Activated CD8-positive, alpha-beta T cell treated with anti-CD3 and anti-CD28 coated beads for 36 hours (primary cell): ENCODE results near the gene LRP1B. TPM values are rescaled to one million over a fixed set of nuclear protein-coding genes. Genes with fewer than 3 reads are reported as not detected.

Experiments used
- ATAC-seq: fragments of 200-7000 bp; cut with Tn5 transposase; one replicate; pipeline ENCODE4 v1.10.0; 2021; ENCODE audit warnings: mild to moderate bottlenecking, moderate library complexity
- CTCF ChIA-PET: fragments of 350-600 bp; sonication (Branson Sonifier 250); formaldehyde crosslinking; loops from one replicate; lab custom pipeline; 2021; ENCODE audit warnings: antibody characterized with exemption; lab: Charles Lee
- POLR2A ChIA-PET: fragments of 350-600 bp; sonication (Branson Sonifier 250); formaldehyde crosslinking; loops from one replicate; lab custom pipeline; 2021; ENCODE audit warnings: antibody characterized with exemption; lab: Charles Lee
- DNase-seq: peaks from one replicate; pipeline ENCODE4 v3.0.0-alpha.2; 2020
- H3K27ac Mint-ChIP-seq: one replicate; pipeline ENCODE4 v1.8.0; 2021; ENCODE audit warnings: mild to moderate bottlenecking, mixed read lengths
- H3K27me3 Mint-ChIP-seq: one replicate; pipeline ENCODE4 v1.8.0; 2021; ENCODE audit warnings: mixed read lengths
- H3K36me3 Mint-ChIP-seq: one replicate; pipeline ENCODE4 v1.8.0; 2021; ENCODE audit warnings: low read depth, mixed read lengths
- H3K4me1 Mint-ChIP-seq: one replicate; pipeline ENCODE4 v1.8.0; 2021; ENCODE audit warnings: low read depth, mixed read lengths
- H3K4me3 Mint-ChIP-seq: one replicate; pipeline ENCODE4 v1.8.0; 2021; ENCODE audit warnings: mild to moderate bottlenecking, moderate library complexity, mixed read lengths
- H3K9me3 Mint-ChIP-seq: one replicate; pipeline ENCODE4 v1.8.0; 2021; ENCODE audit warnings: mixed read lengths
- intact Hi-C: fragments of 100-400 bp; cut with micrococcal nuclease; formaldehyde crosslinking; loops from one replicate; pipeline ENCODE4 v1.10.0; 2022
- total RNA-seq, 2 experiments: library from RNA; stranded (reverse); gene quantifications; one replicate each; pipeline ENCODE4 v1.2.3, GENCODE V29; 2021
- TF ChIP-seq, protein P1 (sequence below): fragments of 200-600 bp; IDR thresholded peaks from one replicate; pipeline ENCODE4 v1.8.0; 2022; ENCODE audit warnings: antibody characterized with exemption, mild to moderate bottlenecking

The LRP1B gene
- total RNA-seq, 2 experiments from 2014 or later: not detected

DNA sequence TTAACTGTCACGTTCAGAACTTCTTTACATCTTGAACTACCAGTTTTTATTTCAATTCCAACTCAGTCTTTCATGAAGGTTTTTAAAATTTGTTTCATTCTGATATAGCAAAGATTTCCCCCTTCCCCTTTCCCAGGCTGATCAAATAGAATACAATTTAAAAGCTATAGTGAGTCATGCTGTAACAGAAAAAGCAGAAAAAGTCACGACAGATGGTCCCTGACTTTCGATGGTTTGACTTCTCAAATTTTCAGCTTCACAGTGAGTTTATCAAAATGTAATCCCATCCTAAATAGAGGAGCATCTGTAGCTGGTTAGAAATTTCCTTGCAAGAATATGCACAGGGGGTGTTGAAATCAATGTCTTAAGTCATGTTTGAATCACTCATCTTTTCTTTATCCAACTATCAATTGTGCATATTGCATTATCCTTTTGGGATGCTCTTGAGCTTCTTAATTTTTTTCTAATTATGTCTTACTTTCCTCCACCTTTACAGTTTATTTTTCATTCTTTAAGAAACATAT is 500.3 kb downstream of the LRP1B start:
- TF ChIP-seq, protein P1, sequence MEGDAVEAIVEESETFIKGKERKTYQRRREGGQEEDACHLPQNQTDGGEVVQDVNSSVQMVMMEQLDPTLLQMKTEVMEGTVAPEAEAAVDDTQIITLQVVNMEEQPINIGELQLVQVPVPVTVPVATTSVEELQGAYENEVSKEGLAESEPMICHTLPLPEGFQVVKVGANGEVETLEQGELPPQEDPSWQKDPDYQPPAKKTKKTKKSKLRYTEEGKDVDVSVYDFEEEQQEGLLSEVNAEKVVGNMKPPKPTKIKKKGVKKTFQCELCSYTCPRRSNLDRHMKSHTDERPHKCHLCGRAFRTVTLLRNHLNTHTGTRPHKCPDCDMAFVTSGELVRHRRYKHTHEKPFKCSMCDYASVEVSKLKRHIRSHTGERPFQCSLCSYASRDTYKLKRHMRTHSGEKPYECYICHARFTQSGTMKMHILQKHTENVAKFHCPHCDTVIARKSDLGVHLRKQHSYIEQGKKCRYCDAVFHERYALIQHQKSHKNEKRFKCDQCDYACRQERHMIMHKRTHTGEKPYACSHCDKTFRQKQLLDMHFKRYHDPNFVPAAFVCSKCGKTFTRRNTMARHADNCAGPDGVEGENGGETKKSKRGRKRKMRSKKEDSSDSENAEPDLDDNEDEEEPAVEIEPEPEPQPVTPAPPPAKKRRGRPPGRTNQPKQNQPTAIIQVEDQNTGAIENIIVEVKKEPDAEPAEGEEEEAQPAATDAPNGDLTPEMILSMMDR: no peak
- no peak overlapping the region for H3K4me3 Mint-ChIP-seq
- H3K36me3 Mint-ChIP-seq: no peaks in the 10 kb centered on the region
- ChIA-PET POLR2A (no interaction called here), CTCF (no interaction called here)
- H3K9me3 Mint-ChIP-seq: peaks cover 1% of the 10 kb centered on the region
- H3K27ac Mint-ChIP-seq: no peak overlapping the region
- ATAC-seq (no peak), DNase-seq (no peak)
- no peaks in the 10 kb centered on the region for H3K27me3 Mint-ChIP-seq
- intact Hi-C loops: no loop called here
- H3K4me1 Mint-ChIP-seq: no peaks in the 10 kb centered on the region

DNA sequence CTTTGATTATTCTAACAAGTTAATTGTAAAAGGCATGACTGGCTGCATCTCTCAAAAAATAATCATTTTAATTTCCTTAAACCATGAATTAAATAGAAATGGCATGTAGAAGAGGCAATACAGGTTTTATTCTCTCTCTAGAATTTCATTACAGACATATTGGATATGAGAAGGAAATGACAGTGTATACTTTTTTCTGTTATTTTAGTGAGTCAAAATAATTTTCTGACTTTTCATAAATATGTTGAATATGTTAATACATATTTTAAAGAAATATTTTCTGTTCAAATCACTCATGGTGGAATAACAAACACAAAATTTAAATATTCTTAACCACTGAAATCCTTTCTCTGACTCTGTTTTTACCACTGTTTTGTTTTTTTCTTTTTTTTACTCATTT is 510.4 kb downstream of the LRP1B start:
- Mint-ChIP-seq H3K36me3 (no peaks in the 10 kb centered on the region), H3K27me3 (no peaks in the 10 kb centered on the region), H3K27ac (no peak overlapping the region), H3K4me3 (no peak overlapping the region), H3K9me3 (peaks cover 1% of the 10 kb centered on the region), H3K4me1 (no peaks in the 10 kb centered on the region)
- ATAC-seq (no peak), DNase-seq (no peak)
- CTCF ChIA-PET: no interaction called here
- intact Hi-C loops: no loop called here
- POLR2A ChIA-PET: no interaction called here
- TF ChIP-seq, protein P1: no peak

- intact Hi-C loops: no loop called here
- DNase-seq: no peak
- Mint-ChIP-seq H3K27me3 (no peaks in the 10 kb centered on the region), H3K36me3 (no peaks in the 10 kb centered on the region), H3K27ac (no peak overlapping the region), H3K4me3 (no peak overlapping the region), H3K4me1 (no peaks in the 10 kb centered on the region), H3K9me3 (peaks cover 2% of the 10 kb centered on the region)
- TF ChIP-seq, protein P1: no peak
- ATAC-seq: no peak
- CTCF ChIA-PET: no interaction called here
- POLR2A ChIA-PET: no interaction called here
Observed at GRCh38 chr2:141618457-141618856, 512.4 kb downstream of the LRP1B start.

DNA sequence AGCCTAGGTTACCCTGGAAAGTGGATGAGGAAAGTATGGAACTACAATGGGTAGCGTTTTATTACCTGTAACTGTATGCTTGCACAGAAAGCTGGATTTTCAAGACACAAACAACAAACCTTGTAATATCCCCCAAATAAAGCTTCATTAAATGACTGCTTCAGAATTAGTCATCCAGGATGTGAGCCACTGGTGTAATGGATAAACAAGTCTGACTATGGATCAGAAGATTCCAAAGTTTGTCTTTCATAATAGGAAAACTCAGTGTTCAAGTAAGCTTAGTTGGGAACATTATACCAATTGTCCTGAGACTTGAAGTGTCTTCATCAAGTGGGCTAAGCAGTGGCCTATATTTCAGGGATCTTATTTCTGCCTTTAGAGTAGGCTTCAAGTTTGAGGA is 518.8 kb downstream of the LRP1B start:
- DNase-seq (no peak), ATAC-seq (no peak)
- CTCF ChIA-PET: no interaction called here
- H3K9me3 Mint-ChIP-seq: peaks cover 5% of the 10 kb centered on the region
- TF ChIP-seq, protein P1: no peak
- intact Hi-C loops: no loop called here
- POLR2A ChIA-PET: no interaction called here
- no peaks in the 10 kb centered on the region for H3K4me1 Mint-ChIP-seq
- no peaks in the 10 kb centered on the region for H3K36me3 Mint-ChIP-seq
- no peaks in the 10 kb centered on the region for H3K27me3 Mint-ChIP-seq
- H3K27ac Mint-ChIP-seq: no peak overlapping the region
- no peak overlapping the region for H3K4me3 Mint-ChIP-seq

DNA sequence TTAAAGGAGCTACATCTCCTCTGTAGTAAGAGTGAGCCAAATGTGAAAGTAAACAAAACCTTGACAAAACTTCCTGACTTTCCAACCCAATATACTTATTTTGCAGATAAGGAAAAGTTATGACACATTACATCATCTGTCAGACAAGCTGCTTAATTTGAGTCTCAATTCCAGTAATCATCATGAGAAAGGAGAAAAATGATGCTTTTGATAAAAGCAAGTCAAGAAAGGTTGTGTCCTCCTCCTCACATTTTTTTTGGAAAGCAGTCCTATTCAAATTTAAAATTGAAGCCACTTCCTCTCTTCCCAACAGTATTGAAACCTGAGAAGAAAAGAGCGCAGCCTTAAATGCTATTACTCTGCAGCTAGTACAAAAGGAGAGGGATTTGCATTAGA is 519.6 kb downstream of the LRP1B start:
- ChIA-PET CTCF (no interaction called here), POLR2A (no interaction called here)
- no peak overlapping the region for H3K27ac Mint-ChIP-seq
- TF ChIP-seq, protein P1: no peak
- H3K36me3 Mint-ChIP-seq: no peaks in the 10 kb centered on the region
- no peak overlapping the region for H3K4me3 Mint-ChIP-seq
- DNase-seq (no peak), ATAC-seq (no peak)
- H3K27me3 Mint-ChIP-seq: no peaks in the 10 kb centered on the region
- peaks cover 6% of the 10 kb centered on the region for H3K9me3 Mint-ChIP-seq
- H3K4me1 Mint-ChIP-seq: no peaks in the 10 kb centered on the region
- intact Hi-C loops: no loop called here
